ENCODE data around the gene CCBE1. TPM values are rescaled to one million over a fixed set of nuclear protein-coding genes. Genes with fewer than 3 reads are reported as not detected.

The CCBE1 gene
- total and polyA plus RNA-seq, 2 of the 4 experiments (the other 2 are of a cell fraction): 64.8 to 148 TPM

GRCh38 chr18:59725142-59725541, 27.9 kb upstream of the CCBE1 start:
- no peak for TF ChIP-seq CHD1 (IDR thresholded peaks at IDR 0.05; ENCODE audit: low read depth, low read length)
- H3K23ac ChIP-seq (ENCODE audit: low read depth, low read length): peak overlapping the region; percentile 21; the same call in 1 of the 2 replicates
- peak overlapping the region; percentile 42; the same call in 1 of the 2 replicates for H4K5ac ChIP-seq (ENCODE audit: low read depth, low read length)
- H3K4ac ChIP-seq (ENCODE audit: low read depth, low read length): peak overlapping the region; percentile 9; the same call in 1 of the 2 replicates
- peak overlapping the region; percentile 90 for H2BK120ac ChIP-seq (ENCODE audit: low read depth, low read length)
- no peak overlapping the region for H3K9ac ChIP-seq (ENCODE audit: low read depth, low read length)
- peaks cover 3% of the 10 kb centered on the region; the same call in 1 of the 2 replicates for H3K9me1 ChIP-seq (ENCODE audit: insufficient read depth, low read length)
- peak overlapping the region; percentile 27; the same call in 1 of the 2 replicates for H4K91ac ChIP-seq (ENCODE audit: insufficient read depth, low read depth, low read length)
- H2AK5ac ChIP-seq (ENCODE audit: low read depth, low read length): no peak overlapping the region
- H3K14ac ChIP-seq (replicated peaks; ENCODE audit: low read depth, low read length): peak overlapping the region; percentile 88
- in situ Hi-C loops (cut with MboI; ENCODE audit: low sequenced_read_pairs): no loop called here
- no peak overlapping the region for H2AK9ac ChIP-seq (replicated peaks; ENCODE audit: low read depth, low read length, poor library complexity)
- H2AFZ ChIP-seq (replicated peaks; ENCODE audit: low read length, poor library complexity): no peak overlapping the region
- BruUV-seq (replicated peaks): no TSS peak
- peak overlapping the region; percentile 34; the same call in 1 of the 2 replicates for H3K56ac ChIP-seq (ENCODE audit: extremely low read depth, insufficient read depth, low read length)
- no peak overlapping the region for H3K4me3 ChIP-seq (ENCODE audit: insufficient read depth, low read depth, low read length)
- peak; percentile 85 for ATAC-seq (ENCODE audit: low read depth)
- dilution Hi-C loops (cut with HindIII; ENCODE audit: low sequenced_read_pairs, unreplicated experiment): no loop called here
- 0 out of 2 replicates have a peak, but pooled peaks cover 3% of the 10 kb centered on the region for H3K9me3 ChIP-seq (ENCODE audit: control insufficient read depth, insufficient read depth, low read length)
- no peaks in the 10 kb centered on the region for H3K36me3 ChIP-seq (ENCODE audit: control insufficient read depth, insufficient read depth, low read length)
- H3K18ac ChIP-seq (ENCODE audit: low read depth, low read length): peak overlapping the region; percentile 67; the same call in 1 of the 2 replicates
- intact Hi-C loops (cut with micrococcal nuclease): no loop called here
- no peak for DNase-seq
- no peak overlapping the region for H3K27ac ChIP-seq (ENCODE audit: insufficient read depth, low read length)
- H4K20me1 ChIP-seq (ENCODE audit: insufficient read depth, low read length): no peaks in the 10 kb centered on the region
- no peaks in the 10 kb centered on the region for H3K79me1 ChIP-seq (ENCODE audit: low read depth in 1 of 2, low read length in 2 of 2)
- ChIA-PET CTCF (interaction anchor here (1.2 kb wide), 2 partner anchors 28 to 99 kb away, joined by 4 read pairs; partner anchors contain the start of gene CCBE1), POLR2A (ENCODE audit: unreplicated experiment) (no interaction called here)
- peak overlapping the region; percentile 42 for H2BK20ac ChIP-seq (ENCODE audit: low read depth, low read length)
- no peaks in the 10 kb centered on the region for H3K27me3 ChIP-seq (ENCODE audit: control insufficient read depth, insufficient read depth, low read length)
- peak overlapping the region in 1 of 2 experiments; percentile 85; a peak in 2 of 4 replicates for H4K8ac ChIP-seq (ENCODE audit: low read depth in 2 of 2, low read length in 2 of 2)
- peak overlapping the region; percentile 22; the same call in 1 of the 2 replicates for H3K4me2 ChIP-seq (ENCODE audit: low read depth, low read length)
- H2BK15ac ChIP-seq (ENCODE audit: low read depth, low read length): peak overlapping the region; percentile 69; the same call in 2 of the 3 replicates
- peaks cover 4% of the 10 kb centered on the region; the same call in 1 of the 2 replicates for H3K4me1 ChIP-seq (ENCODE audit: control insufficient read depth, insufficient read depth, low read length)
- peak overlapping the region; percentile 88 for H2BK5ac ChIP-seq (ENCODE audit: low read depth, low read length, poor library complexity, severe bottlenecking)

Data from IMR-90 (cell line).